HG02623 (cell line): ENCODE results near the gene ENTPD1.
A peak's percentile ranks its signal among the peaks of the same experiment; 100 is the strongest.
"Not testable (repeated sequence)": the region's sequence is repeated elsewhere in the genome, so short reads cannot be mapped to it uniquely, and the experiment has no call there.

Source experiments
- ATAC-seq: cut with Tn5 transposase; IDR thresholded peaks from one replicate; pipeline ENCODE4 v1.9.1; 2021; ENCODE audit warnings: moderate library complexity; ENCODE audit not compliant: unreplicated experiment

The ENTPD1 gene

GRCh38 chr10:95756041-95756761, at the start of gene ENTPD1:
TSS of gene ENTPD1 (plus strand) at chr10:95756163. CDS start at chr10:95756240, 77 bp downstream.
- ATAC-seq, result peak; percentile 25

- ATAC-seq, result no peak
Observed at GRCh38 chr10:95706573-95706972, 49.4 kb upstream of the ENTPD1 start.

- ATAC-seq, result no peak
Observed at GRCh38 chr10:95706990-95707389, 49.0 kb upstream of the ENTPD1 start.

- no peak for ATAC-seq
Observed at GRCh38 chr10:95711492-95711891, 44.5 kb upstream of the ENTPD1 start.

GRCh38 chr10:95716466-95716865, 39.5 kb upstream of the ENTPD1 start:
- no peak for ATAC-seq

GRCh38 chr10:95716866-95717265, 39.1 kb upstream of the ENTPD1 start:
- no peak for ATAC-seq

- not testable (repeated sequence) for ATAC-seq
Observed at GRCh38 chr10:95720745-95721144, 35.2 kb upstream of the ENTPD1 start.

- not testable (repeated sequence) for ATAC-seq
Observed at GRCh38 chr10:95722496-95722895, 33.5 kb upstream of the ENTPD1 start.

- ATAC-seq, result no peak
Observed at GRCh38 chr10:95728526-95728925, 27.4 kb upstream of the ENTPD1 start.

GRCh38 chr10:95729323-95730055, 26.5 kb upstream of the ENTPD1 start:
- ATAC-seq, result no peak

GRCh38 chr10:95730233-95730632, 25.7 kb upstream of the ENTPD1 start:
- no peak for ATAC-seq

- not testable (repeated sequence) for ATAC-seq
Observed at GRCh38 chr10:95732907-95733306, 23.1 kb upstream of the ENTPD1 start.

GRCh38 chr10:95739056-95739455, 16.9 kb upstream of the ENTPD1 start:
- no peak for ATAC-seq

GRCh38 chr10:95741807-95742467, 14.0 kb upstream of the ENTPD1 start:
- peak; percentile 55 for ATAC-seq

GRCh38 chr10:95742485-95742884, 13.5 kb upstream of the ENTPD1 start:
- ATAC-seq, result peak; percentile 14

- ATAC-seq, result no peak
Observed at GRCh38 chr10:95742962-95743535, 12.9 kb upstream of the ENTPD1 start.

- ATAC-seq, result no peak
Observed at GRCh38 chr10:95745501-95745900, 10.5 kb upstream of the ENTPD1 start.

- ATAC-seq, result no peak
Observed at GRCh38 chr10:95748349-95748748, 7.6 kb upstream of the ENTPD1 start.

- ATAC-seq, result peak; percentile 21
Observed at GRCh38 chr10:95755511-95756004, 405 bp upstream of the ENTPD1 start.

- ATAC-seq, result no peak
Observed at GRCh38 chr10:95756809-95757684, 1.1 kb downstream of the ENTPD1 start.
